ENCODE measurements around the gene KANK2.
"Not testable (repeated sequence)": the region's sequence is repeated elsewhere in the genome, so short reads cannot be mapped to it uniquely, and the experiment has no call there.

The KANK2 gene

GRCh38 chr19:11169896-11170678 lies 27.3 kb downstream of the KANK2 start:
- no peak for TF ChIP-seq CTCF (IDR thresholded peaks at IDR 0.05)
- TF ChIP-seq ZFX (IDR thresholded peaks at IDR 0.05; ENCODE audit: borderline replicate concordance), result no peak

GRCh38 chr19:11168568-11168967 lies 28.8 kb downstream of the KANK2 start:
- TF ChIP-seq CTCF (IDR thresholded peaks at IDR 0.05) (no peak), ZFX (IDR thresholded peaks at IDR 0.05; ENCODE audit: borderline replicate concordance) (no peak)
- H3K27ac ChIP-seq, result no peak overlapping the region

More at GRCh38 chr19:11169896-11170678, 27.3 kb downstream of the KANK2 start:
- H3K27ac ChIP-seq, result no peak overlapping the region

- TF ChIP-seq ZFX (IDR thresholded peaks at IDR 0.05; ENCODE audit: borderline replicate concordance), result no peak
- no peak for TF ChIP-seq CTCF (IDR thresholded peaks at IDR 0.05)
- no peak overlapping the region for H3K27ac ChIP-seq
Observed at GRCh38 chr19:11166281-11167142, 30.8 kb downstream of the KANK2 start.

GRCh38 chr19:11165486-11166030 lies 31.8 kb downstream of the KANK2 start:
- TF ChIP-seq ZFX (IDR thresholded peaks at IDR 0.05; ENCODE audit: borderline replicate concordance) (no peak), CTCF (IDR thresholded peaks at IDR 0.05) (no peak)
- no peak overlapping the region for H3K27ac ChIP-seq

GRCh38 chr19:11164879-11165406 lies 32.4 kb downstream of the KANK2 start:
- no peak overlapping the region for H3K27ac ChIP-seq
- TF ChIP-seq CTCF (IDR thresholded peaks at IDR 0.05) (no peak), ZFX (IDR thresholded peaks at IDR 0.05; ENCODE audit: borderline replicate concordance) (no peak)

GRCh38 chr19:11164296-11164695 lies 33.0 kb downstream of the KANK2 start:
- TF ChIP-seq CTCF (IDR thresholded peaks at IDR 0.05), result no peak
- TF ChIP-seq ZFX (IDR thresholded peaks at IDR 0.05; ENCODE audit: borderline replicate concordance), result no peak
- no peak overlapping the region for H3K27ac ChIP-seq

- H3K27ac ChIP-seq, result not testable (repeated sequence)
Observed at GRCh38 chr19:11160440-11160768, 36.9 kb downstream of the KANK2 start.

Data from 22Rv1 (cell line).